Neural cell (in vitro differentiated cells): Measurements from ENCODE around the gene NPAS2. TPM values are rescaled to one million over a fixed set of nuclear protein-coding genes. Genes with fewer than 3 reads are reported as not detected.

ENCODE experiments used
- H2AFZ ChIP-seq: fragments of 200-600, 300-800 bp; sonication (generic), shearing (Covaris generic); 2 replicates; pipeline ENCODE4 v1.6.0; 2014; ENCODE audit warnings: low read depth, mild to moderate bottlenecking, antibody characterized with exemption, low read length, moderate library complexity
- H3F3A ChIP-seq: fragments of 200-600 bp; shearing (Covaris generic); 2 replicates; pipeline ENCODE4 v1.6.1; 2016; ENCODE audit warnings: mild to moderate bottlenecking, moderate library complexity, mixed read lengths, antibody characterized with exemption, low read length; ENCODE audit not compliant: insufficient read depth, poor library complexity, severe bottlenecking
- H3K27ac ChIP-seq: fragments of 200-600, 300-800 bp; sonication (generic), shearing (Covaris generic); 2 replicates; pipeline ENCODE4 v1.5.1; 2014; ENCODE audit warnings: mild to moderate bottlenecking, low read length, moderate library complexity
- H3K27me3 ChIP-seq: fragments of 300-800, 200-600 bp; sonication (generic), shearing (Covaris generic); 2 replicates; pipeline ENCODE4 v1.6.0; 2014; ENCODE audit warnings: mild to moderate bottlenecking, low read depth, low read length, moderate library complexity; ENCODE audit not compliant: insufficient read depth
- H3K36me3 ChIP-seq: fragments of 300-800, 200-600 bp; sonication (generic), shearing (Covaris generic); 2 replicates; pipeline ENCODE4 v1.5.1; 2014; ENCODE audit warnings: mild to moderate bottlenecking, antibody characterized with exemption, low read length, moderate library complexity; ENCODE audit not compliant: insufficient read depth
- H3K4me2 ChIP-seq: fragments of 300-800, 200-600 bp; sonication (generic), shearing (Covaris generic); 2 replicates; pipeline ENCODE4 v1.6.0; 2014; ENCODE audit warnings: mild to moderate bottlenecking, low read length
- H3K4me3 ChIP-seq: fragments of 300-800, 200-600 bp; sonication (generic), shearing (Covaris generic); 2 replicates; pipeline ENCODE4 v1.5.1; 2014; ENCODE audit warnings: mild to moderate bottlenecking, low read length, moderate library complexity
- H3K79me2 ChIP-seq: fragments of 200-600 bp; shearing (Covaris generic); replicated peaks from 2 replicates; pipeline ENCODE4 v1.6.0; 2014; ENCODE audit warnings: mild to moderate bottlenecking, low read length, moderate library complexity; ENCODE audit not compliant: insufficient read depth
- H3K9ac ChIP-seq: fragments of 300-800, 200-600 bp; sonication (generic), shearing (Covaris generic); 2 replicates; pipeline ENCODE4 v1.6.1; 2016; ENCODE audit warnings: mild to moderate bottlenecking, low read length, mixed read lengths
- H3K9me2 ChIP-seq: fragments of 200-600 bp; shearing (Covaris generic); 2 replicates; pipeline ENCODE4 v1.6.1; 2016; ENCODE audit warnings: mild to moderate bottlenecking, low read length, mixed read lengths; ENCODE audit not compliant: insufficient read depth
- H3K9me3 ChIP-seq: fragments of 200-600, 300-800 bp; sonication (generic), shearing (Covaris generic); 2 replicates; pipeline ENCODE4 v1.6.1; 2016; ENCODE audit warnings: mild to moderate bottlenecking, mixed run types, low read length, moderate library complexity, mixed read lengths
- H4K20me1 ChIP-seq: fragments of 200-600 bp; shearing (Covaris generic); 2 replicates; pipeline ENCODE4 v1.6.1; 2016; ENCODE audit warnings: mild to moderate bottlenecking, mixed run types; ENCODE audit not compliant: insufficient read depth
- EP300 ChIP-seq: fragments of 450-650 bp; conservative IDR thresholded peaks from 2 replicates; pipeline ENCODE4 v1.6.1; 2014; ENCODE audit warnings: antibody characterized with exemption, mild to moderate bottlenecking, moderate library complexity; ENCODE audit not compliant: poor library complexity, severe bottlenecking
- EZH2 ChIP-seq: fragments of 200-600, 300-800 bp; shearing (Covaris generic), sonication (generic); IDR thresholded peaks from 2 replicates; pipeline ENCODE4 v1.6.1; 2014; ENCODE audit warnings: antibody characterized with exemption, low read length, borderline replicate concordance, mild to moderate bottlenecking; ENCODE audit not compliant: insufficient read depth, poor library complexity, severe bottlenecking
- MXI1 ChIP-seq: fragments of 450-650 bp; conservative IDR thresholded peaks from 2 replicates; pipeline ENCODE4 v1.6.1; 2014; ENCODE audit warnings: antibody characterized with exemption, mild to moderate bottlenecking; ENCODE audit not compliant: poor library complexity, severe bottlenecking
- POLR2AphosphoS5 ChIP-seq: IDR thresholded peaks from 2 replicates; pipeline ENCODE4 v1.6.1; 2012
- RAD21 ChIP-seq: fragments of 450-650 bp; conservative IDR thresholded peaks from 2 replicates; pipeline ENCODE4 v1.6.1; 2014; ENCODE audit warnings: antibody characterized with exemption, mild to moderate bottlenecking, moderate library complexity
- SMC3 ChIP-seq: fragments of 450-650 bp; conservative IDR thresholded peaks from 2 replicates; pipeline ENCODE4 v1.6.1; 2014; ENCODE audit warnings: antibody characterized with exemption, mild to moderate bottlenecking, moderate library complexity; ENCODE audit not compliant: poor library complexity
- TAF1 ChIP-seq: IDR thresholded peaks from 2 replicates; pipeline ENCODE4 v1.6.1; 2012; ENCODE audit warnings: low read depth
- polyA plus RNA-seq: library from polyadenylated mRNA; depleted of rRNA; stranded (reverse); fragments of >200 nt; gene quantifications from 2 replicates; pipeline ENCODE4 v1.2.3, GENCODE V29; 2014
- TF ChIP-seq, protein P1 (sequence below): IDR thresholded peaks from 2 replicates; pipeline ENCODE4 v1.6.1; 2012; ENCODE audit warnings: borderline replicate concordance
- TF ChIP-seq, protein P2 (sequence below): fragments of 450-650 bp; IDR thresholded peaks from 2 replicates; pipeline ENCODE4 v1.5.1; 2014; ENCODE audit warnings: antibody characterized with exemption, mild to moderate bottlenecking, moderate library complexity; ENCODE audit not compliant: poor library complexity, severe bottlenecking

Gene NPAS2
- polyA plus RNA-seq, 1 donor from 2014 or later: 2.1 TPM

DNA sequence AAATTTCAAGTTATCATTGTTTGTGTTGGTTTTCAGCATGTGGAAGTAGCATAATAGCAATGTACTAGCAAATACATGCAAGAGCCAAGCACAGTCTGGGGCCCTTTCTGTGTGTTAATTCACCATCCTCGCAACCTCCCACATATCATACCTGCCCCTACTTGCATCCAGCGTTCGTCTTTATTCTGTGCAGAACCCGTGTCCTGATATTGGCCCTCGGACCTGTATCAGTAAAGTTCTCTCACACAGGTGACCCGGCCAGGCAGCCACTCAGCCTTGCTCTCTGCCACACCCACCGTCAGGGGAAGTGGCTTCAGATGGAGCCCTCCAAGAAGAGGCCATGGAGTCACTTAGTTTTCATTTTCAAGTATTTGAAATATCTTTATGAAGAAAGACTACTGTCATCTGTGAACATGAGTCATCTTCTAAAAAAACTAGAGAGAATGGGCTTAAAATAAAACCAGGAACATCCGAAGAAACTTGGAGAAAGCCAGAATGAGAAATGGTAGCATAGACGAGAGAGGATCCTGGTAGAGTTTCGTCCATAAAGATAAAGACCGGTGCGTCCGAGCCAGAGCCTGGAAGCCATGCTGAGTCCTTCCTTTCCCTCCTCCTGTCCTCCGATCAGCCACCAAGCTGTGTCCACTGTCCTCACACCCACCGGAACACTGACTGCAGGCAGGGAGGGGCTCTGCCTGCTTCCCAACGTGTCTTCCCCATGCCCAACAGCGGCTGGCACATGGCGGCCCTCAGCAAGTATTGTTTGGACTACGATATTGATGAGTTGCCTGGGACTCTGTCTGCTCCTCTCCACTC lies 124.9 kb downstream of the NPAS2 start:
- no peak overlapping the region for H3K27ac ChIP-seq
- H3F3A ChIP-seq: no peaks in the 10 kb centered on the region
- no peaks in the 10 kb centered on the region for H3K79me2 ChIP-seq
- H3K36me3 ChIP-seq: no peaks in the 10 kb centered on the region
- H2AFZ ChIP-seq: no peak overlapping the region
- H3K9me2 ChIP-seq: no peaks in the 10 kb centered on the region
- no peaks in the 10 kb centered on the region for H3K27me3 ChIP-seq
- TF ChIP-seq SMC3 (no peak), EZH2 (no peak), MXI1 (no peak), RAD21 (no peak), TAF1 (no peak), POLR2AphosphoS5 (no peak), EP300 (no peak)
- TF ChIP-seq, protein P1, sequence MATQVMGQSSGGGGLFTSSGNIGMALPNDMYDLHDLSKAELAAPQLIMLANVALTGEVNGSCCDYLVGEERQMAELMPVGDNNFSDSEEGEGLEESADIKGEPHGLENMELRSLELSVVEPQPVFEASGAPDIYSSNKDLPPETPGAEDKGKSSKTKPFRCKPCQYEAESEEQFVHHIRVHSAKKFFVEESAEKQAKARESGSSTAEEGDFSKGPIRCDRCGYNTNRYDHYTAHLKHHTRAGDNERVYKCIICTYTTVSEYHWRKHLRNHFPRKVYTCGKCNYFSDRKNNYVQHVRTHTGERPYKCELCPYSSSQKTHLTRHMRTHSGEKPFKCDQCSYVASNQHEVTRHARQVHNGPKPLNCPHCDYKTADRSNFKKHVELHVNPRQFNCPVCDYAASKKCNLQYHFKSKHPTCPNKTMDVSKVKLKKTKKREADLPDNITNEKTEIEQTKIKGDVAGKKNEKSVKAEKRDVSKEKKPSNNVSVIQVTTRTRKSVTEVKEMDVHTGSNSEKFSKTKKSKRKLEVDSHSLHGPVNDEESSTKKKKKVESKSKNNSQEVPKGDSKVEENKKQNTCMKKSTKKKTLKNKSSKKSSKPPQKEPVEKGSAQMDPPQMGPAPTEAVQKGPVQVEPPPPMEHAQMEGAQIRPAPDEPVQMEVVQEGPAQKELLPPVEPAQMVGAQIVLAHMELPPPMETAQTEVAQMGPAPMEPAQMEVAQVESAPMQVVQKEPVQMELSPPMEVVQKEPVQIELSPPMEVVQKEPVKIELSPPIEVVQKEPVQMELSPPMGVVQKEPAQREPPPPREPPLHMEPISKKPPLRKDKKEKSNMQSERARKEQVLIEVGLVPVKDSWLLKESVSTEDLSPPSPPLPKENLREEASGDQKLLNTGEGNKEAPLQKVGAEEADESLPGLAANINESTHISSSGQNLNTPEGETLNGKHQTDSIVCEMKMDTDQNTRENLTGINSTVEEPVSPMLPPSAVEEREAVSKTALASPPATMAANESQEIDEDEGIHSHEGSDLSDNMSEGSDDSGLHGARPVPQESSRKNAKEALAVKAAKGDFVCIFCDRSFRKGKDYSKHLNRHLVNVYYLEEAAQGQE: no peak
- TF ChIP-seq, protein P2, sequence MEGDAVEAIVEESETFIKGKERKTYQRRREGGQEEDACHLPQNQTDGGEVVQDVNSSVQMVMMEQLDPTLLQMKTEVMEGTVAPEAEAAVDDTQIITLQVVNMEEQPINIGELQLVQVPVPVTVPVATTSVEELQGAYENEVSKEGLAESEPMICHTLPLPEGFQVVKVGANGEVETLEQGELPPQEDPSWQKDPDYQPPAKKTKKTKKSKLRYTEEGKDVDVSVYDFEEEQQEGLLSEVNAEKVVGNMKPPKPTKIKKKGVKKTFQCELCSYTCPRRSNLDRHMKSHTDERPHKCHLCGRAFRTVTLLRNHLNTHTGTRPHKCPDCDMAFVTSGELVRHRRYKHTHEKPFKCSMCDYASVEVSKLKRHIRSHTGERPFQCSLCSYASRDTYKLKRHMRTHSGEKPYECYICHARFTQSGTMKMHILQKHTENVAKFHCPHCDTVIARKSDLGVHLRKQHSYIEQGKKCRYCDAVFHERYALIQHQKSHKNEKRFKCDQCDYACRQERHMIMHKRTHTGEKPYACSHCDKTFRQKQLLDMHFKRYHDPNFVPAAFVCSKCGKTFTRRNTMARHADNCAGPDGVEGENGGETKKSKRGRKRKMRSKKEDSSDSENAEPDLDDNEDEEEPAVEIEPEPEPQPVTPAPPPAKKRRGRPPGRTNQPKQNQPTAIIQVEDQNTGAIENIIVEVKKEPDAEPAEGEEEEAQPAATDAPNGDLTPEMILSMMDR: no peak
- H3K4me2 ChIP-seq: no peak overlapping the region
- H4K20me1 ChIP-seq: no peaks in the 10 kb centered on the region
- no peak overlapping the region for H3K9ac ChIP-seq
- no peak overlapping the region for H3K4me3 ChIP-seq
- no peaks in the 10 kb centered on the region for H3K9me3 ChIP-seq

DNA sequence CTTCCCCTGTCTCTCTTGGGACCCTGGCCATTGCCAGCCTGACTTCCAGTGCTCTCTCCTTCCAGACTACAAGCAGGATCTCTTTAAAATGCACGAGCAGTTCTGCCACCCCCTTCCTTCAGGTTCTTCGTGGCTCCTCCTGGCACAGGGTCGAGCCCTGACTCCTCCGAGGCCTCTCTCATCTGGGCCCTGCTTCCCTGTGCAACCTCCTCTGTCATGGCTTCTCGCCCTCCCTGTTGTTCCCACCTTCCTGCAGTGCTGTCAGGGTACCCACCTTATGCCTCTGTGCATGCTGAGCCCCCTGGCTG lies 125.4 kb downstream of the NPAS2 start:
- Histone ChIP-seq H4K20me1 (no peaks in the 10 kb centered on the region), H3K9me2 (no peaks in the 10 kb centered on the region), H3K9me3 (no peaks in the 10 kb centered on the region), H2AFZ (no peak overlapping the region), H3K36me3 (no peaks in the 10 kb centered on the region), H3K27me3 (no peaks in the 10 kb centered on the region), H3K4me2 (no peak overlapping the region), H3F3A (no peaks in the 10 kb centered on the region), H3K4me3 (no peak overlapping the region), H3K27ac (no peak overlapping the region), H3K79me2 (no peaks in the 10 kb centered on the region), H3K9ac (no peak overlapping the region)
- TF ChIP-seq SMC3 (no peak), TAF1 (no peak), POLR2AphosphoS5 (no peak), EZH2 (no peak), EP300 (no peak), RAD21 (no peak), MXI1 (no peak)
- TF ChIP-seq, protein P1: no peak
- TF ChIP-seq, protein P2: no peak
